CD4-positive, alpha-beta T cell treated with Interleukin-2 at 100 ng/mL for 4 hours (primary cell): ENCODE results near the gene ZSWIM4.

Source experiments
- DNase-seq: peaks from one replicate; pipeline ENCODE4 v3.0.0-alpha.2; 2020; ENCODE audit warnings: low spot score

Gene ZSWIM4

GRCh38 chr19:13835791-13836723 lies 40.8 kb downstream of the ZSWIM4 start:
- DNase-seq: no peak

DNA sequence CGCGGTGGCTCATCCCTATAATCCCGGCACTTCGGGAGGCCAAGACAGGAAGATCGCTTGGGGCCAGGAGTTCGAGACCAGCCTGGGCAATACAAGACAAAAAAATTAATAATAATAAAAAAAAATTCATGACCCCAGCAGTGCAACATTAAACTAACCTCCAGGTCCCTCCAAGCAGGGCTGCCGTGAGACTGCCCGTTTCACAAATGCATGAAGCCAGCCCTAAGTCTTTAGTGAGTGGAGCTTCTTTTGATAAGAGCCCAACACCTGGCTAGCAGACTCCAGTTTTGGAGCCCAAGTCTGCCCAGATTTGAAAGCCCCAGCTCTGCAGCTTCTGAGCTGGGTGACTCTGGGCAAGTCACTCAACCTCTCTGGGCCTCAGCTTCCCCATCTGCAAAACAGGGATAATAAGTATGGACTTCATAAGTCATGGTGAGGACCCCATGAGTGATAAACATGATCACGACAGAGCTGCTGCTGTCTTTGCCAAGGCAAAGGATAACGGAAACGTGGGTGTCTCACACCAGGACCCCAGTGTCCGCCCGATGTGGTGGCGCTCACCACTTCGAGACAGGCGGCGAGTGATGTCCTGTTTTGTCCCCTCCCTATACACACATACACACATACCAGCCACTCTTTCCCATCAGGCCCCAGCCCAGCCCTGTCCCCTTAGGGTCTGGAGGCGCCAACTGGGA lies 43.3 kb downstream of the ZSWIM4 start:
- no peak for DNase-seq

DNA sequence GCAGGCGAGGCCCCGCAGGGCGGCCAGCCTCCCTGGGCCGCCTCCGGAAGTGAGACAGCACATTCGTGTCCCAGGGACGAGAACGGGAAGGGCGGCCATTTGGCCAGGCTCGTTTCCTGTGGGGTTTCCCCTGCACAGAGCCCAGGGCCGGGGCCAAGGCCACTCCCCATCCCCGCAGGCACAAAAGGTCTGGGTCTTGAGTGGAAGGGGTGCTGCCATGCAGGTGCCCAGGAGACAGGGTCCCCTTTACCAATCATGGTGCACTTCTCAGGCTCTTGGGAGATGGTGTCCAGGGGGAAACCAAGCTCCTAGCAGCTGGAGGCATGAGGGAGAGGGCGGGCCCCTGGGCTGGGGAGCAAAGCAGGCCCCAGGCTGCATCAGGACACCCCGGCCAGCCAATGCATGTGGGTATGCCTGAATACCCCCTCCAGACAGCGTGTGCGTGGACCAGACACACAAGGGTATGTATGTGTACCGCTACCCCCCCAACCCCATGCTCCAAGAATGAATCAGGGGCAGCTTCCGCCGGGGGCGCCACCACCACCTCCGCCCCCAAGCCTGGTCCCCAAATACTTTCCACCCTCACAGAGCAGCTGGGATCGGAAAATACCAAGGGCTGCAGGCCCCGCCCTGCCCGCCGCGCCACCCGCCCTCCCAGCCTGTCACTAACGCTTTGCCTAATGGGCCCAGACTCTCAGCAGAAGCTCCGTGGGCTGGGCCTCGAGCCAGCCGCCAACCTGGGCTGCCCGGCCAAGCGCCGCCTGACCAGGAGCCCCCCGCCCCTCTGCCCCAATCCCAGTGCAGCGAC lies 44.1 kb downstream of the ZSWIM4 start:
- peak; percentile 80 for DNase-seq

- DNase-seq: no peak
Measured at GRCh38 chr19:13839938-13840304, 44.7 kb downstream of the ZSWIM4 start.

DNA sequence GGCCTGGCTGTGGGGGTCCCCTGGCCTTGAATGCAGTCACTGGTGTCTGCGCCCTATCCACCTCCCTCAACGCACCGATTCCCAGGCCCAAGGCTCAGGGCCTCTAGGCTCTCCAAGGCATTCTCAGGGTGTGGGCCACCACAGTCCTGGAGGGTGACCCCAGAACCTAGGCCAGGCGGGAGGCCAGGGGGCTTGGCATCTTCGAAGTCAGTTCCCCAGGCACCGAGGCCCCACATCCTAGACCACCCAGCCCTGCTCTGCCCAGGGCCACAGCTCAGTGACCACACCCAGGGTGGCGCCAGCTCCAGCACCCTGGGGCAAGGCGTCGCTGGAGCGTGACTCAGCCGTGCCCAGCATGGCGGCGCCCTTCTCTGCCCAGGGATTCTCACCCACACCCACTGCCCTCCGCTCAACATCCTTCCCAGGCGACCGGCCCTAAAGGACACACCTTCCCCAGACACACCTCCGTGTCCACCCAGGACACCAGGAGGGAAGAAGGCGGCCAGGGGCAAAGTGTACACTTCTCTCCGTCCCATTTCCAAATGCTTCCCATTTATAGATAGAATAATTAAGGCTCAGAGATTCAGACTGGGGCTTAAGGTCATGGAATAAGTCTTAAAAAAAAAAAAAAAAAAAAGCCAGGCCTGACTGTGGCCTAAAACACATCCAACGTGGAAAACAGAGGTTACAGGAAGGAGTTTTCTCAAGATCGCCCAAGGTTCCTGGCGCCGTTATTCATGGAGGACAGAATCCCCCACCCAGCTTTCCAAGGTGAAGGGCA lies 45.3 kb downstream of the ZSWIM4 start:
- peak; percentile 68 for DNase-seq

GRCh38 chr19:13841086-13841961 lies 46.1 kb downstream of the ZSWIM4 start:
- DNase-seq: peak; percentile 67

- DNase-seq: peak; percentile 64
Measured at GRCh38 chr19:13841962-13842290, 46.7 kb downstream of the ZSWIM4 start.

DNA sequence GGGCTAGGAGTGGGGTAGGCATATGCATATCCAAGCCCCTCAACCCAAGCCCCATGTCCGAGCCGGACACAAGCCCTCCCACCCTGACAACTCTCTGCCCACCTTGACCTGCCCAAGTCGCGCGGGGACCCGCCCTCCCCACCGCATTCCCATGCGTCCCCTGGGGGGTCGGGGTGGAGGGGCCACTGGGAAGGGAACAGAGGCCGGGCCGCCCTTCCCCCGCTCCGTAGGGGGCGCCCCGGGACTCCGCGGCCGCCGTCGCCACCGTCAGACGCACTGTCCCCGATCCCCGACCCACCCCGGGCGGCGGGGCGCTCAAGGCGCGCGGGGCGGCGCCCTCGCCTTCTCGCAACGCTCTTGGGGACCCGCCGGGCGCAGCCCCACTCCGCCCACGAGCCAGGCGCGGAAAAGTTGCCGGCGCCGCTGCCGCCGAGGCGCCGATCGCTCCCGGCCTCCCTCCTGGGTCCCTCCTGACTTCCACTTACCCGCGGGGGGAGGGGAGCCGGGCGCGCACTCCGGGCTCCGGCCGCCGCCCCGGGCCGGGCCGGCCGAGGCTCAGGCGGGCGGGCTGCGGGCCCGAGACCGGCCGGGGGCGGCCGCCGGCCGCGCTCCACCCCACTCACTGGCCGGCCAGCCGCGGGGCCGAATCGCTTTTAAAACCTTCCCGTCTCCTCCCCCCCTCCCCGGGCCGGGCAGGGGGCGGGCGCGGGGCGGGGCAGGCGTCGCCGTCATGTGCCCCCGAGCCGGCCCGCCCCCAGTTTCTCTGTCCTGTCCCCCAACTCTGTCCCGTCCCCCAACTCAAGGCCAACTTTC lies 47.3 kb downstream of the ZSWIM4 start:
- peak; percentile 89 for DNase-seq

DNA sequence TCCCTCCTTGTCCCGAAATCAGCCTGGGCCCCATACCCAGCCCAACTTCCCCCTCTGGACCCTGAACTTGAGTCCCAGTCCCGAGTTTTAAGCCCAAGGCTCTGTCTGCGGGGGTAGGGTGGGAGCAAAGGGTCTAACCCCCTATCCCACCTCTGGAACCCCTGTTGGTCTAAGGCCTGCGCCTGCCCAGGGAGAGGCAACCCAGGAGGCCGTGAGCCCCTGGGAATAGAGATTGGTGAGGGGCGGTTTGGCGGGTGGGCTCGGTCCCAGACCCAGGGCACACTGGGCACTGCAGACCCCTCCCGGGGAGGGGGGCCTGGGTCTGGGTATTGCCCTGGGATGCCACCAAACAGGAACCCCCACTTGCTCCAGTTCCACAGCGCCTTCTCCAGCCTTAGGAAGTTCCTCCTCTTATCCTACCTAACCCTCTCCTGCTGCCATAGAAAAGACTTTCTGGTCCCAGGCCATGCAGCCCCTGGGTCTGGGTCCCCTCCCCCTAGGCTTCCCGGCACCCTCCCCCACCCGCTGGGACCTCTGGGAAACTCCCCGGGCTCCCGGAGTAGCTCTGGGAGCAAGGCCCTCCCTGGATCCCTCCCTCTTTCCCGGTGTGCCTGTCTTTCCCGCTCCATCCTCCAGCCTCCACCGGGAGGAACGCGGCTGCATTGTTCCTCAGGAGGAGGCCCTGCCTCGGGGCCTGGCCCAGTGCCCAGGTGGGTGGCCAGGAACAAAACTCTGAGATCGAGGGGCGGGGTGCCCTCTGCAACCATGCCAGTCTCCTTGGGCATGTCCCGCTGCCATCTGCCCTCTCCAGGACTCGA lies 48.1 kb downstream of the ZSWIM4 start:
- DNase-seq: no peak

GRCh38 chr19:13844130-13844631 lies 48.9 kb downstream of the ZSWIM4 start:
- DNase-seq: no peak

GRCh38 chr19:13846557-13847406 lies 51.5 kb downstream of the ZSWIM4 start:
- peak; percentile 99 for DNase-seq

GRCh38 chr19:13847407-13848339 lies 52.4 kb downstream of the ZSWIM4 start:
- DNase-seq: peak; percentile 89

DNA sequence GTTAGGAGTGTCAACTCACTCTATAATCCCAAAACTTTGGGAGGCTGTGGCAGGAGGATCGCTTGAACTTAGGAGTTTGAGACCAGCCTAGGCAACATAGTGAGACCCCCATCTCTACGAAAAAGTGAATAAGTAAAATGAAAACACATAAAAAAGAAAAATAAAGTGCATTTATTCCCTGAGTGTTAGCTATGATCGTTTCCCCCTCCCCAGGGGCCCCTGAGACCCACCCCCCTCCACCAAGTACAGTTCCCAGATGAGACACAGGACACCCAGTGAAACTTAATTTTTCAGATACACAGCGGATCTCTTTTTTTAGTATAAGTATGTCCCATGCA lies 53.1 kb downstream of the ZSWIM4 start:
- no peak for DNase-seq

- no peak for DNase-seq
Measured at GRCh38 chr19:13848798-13849676, 53.8 kb downstream of the ZSWIM4 start.

DNA sequence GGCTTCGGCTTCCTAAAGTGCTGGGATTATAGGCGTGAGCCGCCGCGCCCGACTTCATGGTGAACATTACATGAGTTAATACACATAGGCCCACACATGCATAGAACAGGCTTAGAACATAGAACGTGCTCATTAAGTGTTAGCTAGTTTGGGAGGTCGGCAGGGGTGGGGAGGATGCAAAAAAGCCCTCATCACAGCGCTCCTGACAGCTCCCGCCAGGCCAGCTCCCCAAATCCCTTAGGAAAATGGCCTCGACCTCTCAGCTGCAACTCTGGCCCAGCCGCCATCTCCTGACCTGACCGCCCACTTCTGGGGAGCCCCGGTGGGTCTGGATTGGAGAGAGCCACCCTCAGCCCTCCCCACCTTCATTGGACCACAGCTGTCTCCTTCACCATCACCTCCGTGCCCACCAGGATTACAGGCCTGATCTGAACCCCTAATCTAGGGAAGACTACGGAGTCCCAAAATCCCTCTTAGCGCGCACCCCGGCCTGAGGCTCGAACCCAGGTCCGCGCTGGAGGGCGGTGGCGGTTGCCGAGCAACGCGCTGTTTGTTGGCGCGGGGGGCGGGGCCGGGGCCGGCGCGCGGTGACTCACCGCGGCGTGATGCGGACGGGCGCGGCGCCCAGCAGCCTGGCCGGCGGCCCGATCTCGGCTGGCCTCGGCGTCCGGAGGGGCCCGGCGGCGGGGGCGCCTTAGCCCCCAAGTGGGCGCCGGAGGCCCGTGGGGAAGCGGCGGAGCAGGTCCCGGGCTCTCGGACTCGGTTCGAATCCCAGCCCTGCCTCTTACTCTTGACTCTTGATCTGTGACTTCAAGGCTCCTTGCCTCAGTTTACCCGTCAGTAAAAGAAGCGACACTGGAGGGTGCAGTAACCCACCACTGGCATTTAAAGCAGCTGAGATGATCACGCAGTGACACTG lies 55.0 kb downstream of the ZSWIM4 start:
- DNase-seq: peak; percentile 84
